ENCODE measurements around the gene JAM3.

GRCh38 chr11:134139873-134140331 is 71.0 kb downstream of the JAM3 start:
- TF ChIP-seq CTCF (IDR thresholded peaks at IDR 0.05) (peak; percentile 47 to 88 (median 84)), POLR2A (IDR thresholded peaks at IDR 0.05) (no peak), POLR2AphosphoS5 (IDR thresholded peaks at IDR 0.05) (peak in 1 of 3 donors; percentile 26)

Measured in breast epithelium (tissue), 3 donors.